GM12891 (cell line): ENCODE results near the gene EEIG1.

Experiments used
- POLR2A ChIP-seq: IDR thresholded peaks from 2 replicates; pipeline ENCODE4 v1.6.1; 2011; ENCODE audit warnings: low read depth, low read length, control low read depth
- POLR2AphosphoS5 ChIP-seq: IDR thresholded peaks from 2 replicates; pipeline ENCODE4 v1.6.1; 2011; ENCODE audit warnings: low read depth, low read length, control low read depth
- SPI1 ChIP-seq: IDR thresholded peaks from 2 replicates; pipeline ENCODE4 v1.6.1; 2011; ENCODE audit warnings: low read depth, low read length, control low read depth
- TAF1 ChIP-seq: IDR thresholded peaks from 2 replicates; pipeline ENCODE4 v1.6.1; 2011; ENCODE audit warnings: low read depth, low read length, control low read depth

DNA sequence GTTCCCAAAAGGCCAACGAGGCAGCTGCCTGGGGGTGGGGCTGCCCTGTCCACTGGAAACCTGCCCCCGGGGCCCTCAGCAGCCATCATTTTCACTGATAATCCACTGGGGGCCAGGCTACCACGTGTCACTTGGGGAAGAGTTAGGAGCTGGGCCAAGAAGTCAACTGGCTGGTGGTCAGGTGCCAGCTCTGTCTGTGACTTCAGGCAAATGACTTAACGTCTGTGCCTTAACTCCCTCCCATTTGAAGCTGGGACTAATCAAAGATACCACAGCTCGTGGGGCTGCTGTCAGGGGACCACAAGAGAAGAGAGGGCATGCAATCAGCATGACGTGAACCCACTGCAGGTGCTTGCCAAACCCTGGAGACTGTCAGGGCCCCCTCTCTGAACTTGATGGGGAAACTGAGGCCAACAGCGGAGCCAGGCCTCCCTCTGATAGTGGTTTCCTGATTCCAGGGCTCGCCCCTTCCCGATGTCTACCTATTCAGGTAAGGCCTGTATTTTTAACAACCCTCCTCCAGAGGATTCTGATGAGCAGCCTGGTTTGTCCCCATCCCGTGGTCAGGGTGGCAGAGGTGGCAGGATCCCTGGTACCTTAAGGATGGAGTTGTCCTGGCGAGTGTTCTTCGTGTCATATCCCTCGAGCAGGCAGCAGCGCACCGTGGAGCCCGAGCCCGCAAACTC, 30.8 kb downstream of the EEIG1 start:
- TF ChIP-seq POLR2A, result no peak
- no peak for TF ChIP-seq POLR2AphosphoS5
- TF ChIP-seq SPI1, result no peak
- TF ChIP-seq TAF1, result no peak
